Stomach (tissue), 4 donors: ENCODE data around the gene ARRDC4.

Experiments used
- CTCF ChIP-seq, 7 experiments: fragments of 450-650 bp in 4 of 7; fragments of 200-600 bp in 3 of 7; sonication (generic) in 3 of 7; IDR thresholded peaks; one replicate each; pipeline ENCODE4 v1.5.1; 2016 to 2019; ENCODE audit warnings: antibody characterized with exemption in 7 of 7, control low read depth in 2 of 7, mild to moderate bottlenecking in 1 of 7
- EP300 ChIP-seq: sonication (generic); formaldehyde crosslinking; IDR thresholded peaks from one replicate; pipeline ENCODE4 v1.6.1; 2017; ENCODE audit warnings: antibody characterized with exemption
- POLR2AphosphoS5 ChIP-seq, 3 donors: sonication (generic); formaldehyde crosslinking; IDR thresholded peaks; one replicate each; pipeline ENCODE4 v1.6.1; 2016; ENCODE audit warnings: antibody characterized with exemption in 3 of 3

- TF ChIP-seq CTCF (IDR thresholded peaks at IDR 0.05) (no peak), EP300 (no peak), POLR2AphosphoS5 (IDR thresholded peaks at IDR 0.05) (no peak)
These were observed 41.2 kb downstream of the ARRDC4 start for GRCh38 chr15:98001663-98002194.
